HG02884 (cell line): ENCODE data around the gene SPACA7.
"Not testable (repeated sequence)": the region's sequence is repeated elsewhere in the genome, so short reads cannot be mapped to it uniquely, and the experiment has no call there.

Source experiments
- ATAC-seq: cut with Tn5 transposase; IDR thresholded peaks from one replicate; pipeline ENCODE4 v1.9.1; 2021; ENCODE audit warnings: mild to moderate bottlenecking, moderate library complexity; ENCODE audit not compliant: unreplicated experiment

Gene SPACA7

GRCh38 chr13:112416647-112417046 lies 40.5 kb downstream of the SPACA7 start:
- ATAC-seq = no peak

- ATAC-seq = no peak
Measured at GRCh38 chr13:112417079-112417478, 40.9 kb downstream of the SPACA7 start.

- no peak for ATAC-seq
Measured at GRCh38 chr13:112424098-112424497, 47.9 kb downstream of the SPACA7 start.

GRCh38 chr13:112428704-112429103 lies 52.5 kb downstream of the SPACA7 start:
- ATAC-seq = no peak

GRCh38 chr13:112431734-112432133 lies 55.6 kb downstream of the SPACA7 start:
- no peak for ATAC-seq

- not testable (repeated sequence) for ATAC-seq
Measured at GRCh38 chr13:112432734-112433133, 56.6 kb downstream of the SPACA7 start.

- not testable (repeated sequence) for ATAC-seq
Measured at GRCh38 chr13:112433517-112433916, 57.4 kb downstream of the SPACA7 start.

- no peak for ATAC-seq
Measured at GRCh38 chr13:112434032-112434431, 57.9 kb downstream of the SPACA7 start.

- ATAC-seq = no peak
Measured at GRCh38 chr13:112434937-112435523, 58.9 kb downstream of the SPACA7 start.

GRCh38 chr13:112435973-112436372 lies 59.8 kb downstream of the SPACA7 start:
- no peak for ATAC-seq

- ATAC-seq = no peak
Measured at GRCh38 chr13:112438094-112438493, 61.9 kb downstream of the SPACA7 start.

- no peak for ATAC-seq
Measured at GRCh38 chr13:112438515-112438914, 62.4 kb downstream of the SPACA7 start.

- no peak for ATAC-seq
Measured at GRCh38 chr13:112441226-112441625, 65.1 kb downstream of the SPACA7 start.

GRCh38 chr13:112441779-112442310 lies 65.7 kb downstream of the SPACA7 start:
- no peak for ATAC-seq

- no peak for ATAC-seq
Measured at GRCh38 chr13:112442483-112443090, 66.4 kb downstream of the SPACA7 start.

- ATAC-seq = no peak
Measured at GRCh38 chr13:112443191-112443994, 67.2 kb downstream of the SPACA7 start.

- ATAC-seq = peak; percentile 59
Measured at GRCh38 chr13:112443995-112444311, 67.8 kb downstream of the SPACA7 start.

GRCh38 chr13:112444416-112445399 lies 68.6 kb downstream of the SPACA7 start:
- no peak for ATAC-seq

GRCh38 chr13:112445411-112446271 lies 69.5 kb downstream of the SPACA7 start:
- no peak for ATAC-seq

- ATAC-seq = no peak
Measured at GRCh38 chr13:112446347-112446861, 70.2 kb downstream of the SPACA7 start.
